Neuronal stem cell (in vitro differentiated cells): ENCODE measurements around the gene MPPED2.

Experiments used
- DNase-seq: peaks from one replicate; pipeline ENCODE4 v3.0.0-alpha.2; 2013; ENCODE audit warnings: low spot score
- H2AFZ ChIP-seq: one replicate; pipeline ENCODE4 v1.6.1; 2013; ENCODE audit warnings: mild to moderate bottlenecking, low read length, inconsistent platforms
- H2AK5ac ChIP-seq: 2 replicates; pipeline ENCODE4 v1.6.1; 2013; ENCODE audit warnings: low read depth, mild to moderate bottlenecking, inconsistent platforms, low read length, moderate library complexity, mixed read lengths
- H2BK120ac ChIP-seq: 2 replicates; pipeline ENCODE4 v1.6.1; 2013; ENCODE audit warnings: low read depth, mild to moderate bottlenecking, inconsistent platforms, low read length, moderate library complexity, mixed read lengths
- H2BK12ac ChIP-seq: one replicate; pipeline ENCODE4 v1.6.1; 2013; ENCODE audit warnings: low read length, inconsistent platforms
- H2BK15ac ChIP-seq: 2 replicates; pipeline ENCODE4 v1.6.1; 2013; ENCODE audit warnings: mild to moderate bottlenecking, low read length, inconsistent platforms, mixed read lengths
- H2BK5ac ChIP-seq: one replicate; pipeline ENCODE4 v1.6.1; 2013; ENCODE audit warnings: inconsistent platforms, mild to moderate bottlenecking, low read length, moderate library complexity
- H3K14ac ChIP-seq: one replicate; pipeline ENCODE4 v1.6.1; 2013; ENCODE audit warnings: low read length, inconsistent platforms
- H3K18ac ChIP-seq: 2 replicates; pipeline ENCODE4 v1.6.1; 2013; ENCODE audit warnings: low read length, inconsistent platforms
- H3K23ac ChIP-seq: 2 replicates; pipeline ENCODE4 v1.6.1; 2013; ENCODE audit warnings: low read depth, mild to moderate bottlenecking, mixed read lengths, low read length, inconsistent platforms; ENCODE audit not compliant: poor library complexity
- H3K27ac ChIP-seq: replicated peaks from 3 replicates; pipeline ENCODE4 v1.5.1; 2013; ENCODE audit warnings: low read length, inconsistent platforms
- H3K27me3 ChIP-seq, 3 experiments: 2 replicates each; pipeline ENCODE4 v1.6.1; 2013; ENCODE audit warnings: low read length in 3 of 3, mild to moderate bottlenecking in 2 of 3, inconsistent platforms in 1 of 3, low read depth in 1 of 3, mixed read lengths in 1 of 3, moderate library complexity in 1 of 3; ENCODE audit not compliant: control insufficient read depth in 3 of 3, insufficient read depth in 3 of 3
- H3K36me3 ChIP-seq, 2 donors: replicated peaks in 1 of 2; 2 replicates each; pipeline ENCODE4 v1.6.1; 2013; ENCODE audit warnings: low read length in 2 of 2; ENCODE audit not compliant: control insufficient read depth in 2 of 2, insufficient read depth in 2 of 2
- H3K4ac ChIP-seq: 2 replicates; pipeline ENCODE4 v1.6.1; 2013; ENCODE audit warnings: inconsistent platforms, mild to moderate bottlenecking, low read length, moderate library complexity
- H3K4me1 ChIP-seq, 2 donors: 1 replicate in 1 of 2; 2 replicates in 1 of 2; pipeline ENCODE4 v1.6.1; 2013; ENCODE audit warnings: low read length in 2 of 2, low read depth in 1 of 2; ENCODE audit not compliant: control insufficient read depth in 2 of 2, insufficient read depth in 1 of 2
- H3K4me2 ChIP-seq: one replicate; pipeline ENCODE4 v1.6.1; 2013; ENCODE audit warnings: mild to moderate bottlenecking, low read length, inconsistent platforms; ENCODE audit not compliant: insufficient read depth, poor library complexity, severe bottlenecking
- H3K4me3 ChIP-seq, 2 donors: 2 replicates each; pipeline ENCODE4 v1.5.1; 2013; ENCODE audit warnings: low read length in 2 of 2, mild to moderate bottlenecking in 2 of 2, inconsistent platforms in 1 of 2, moderate library complexity in 1 of 2
- H3K79me1 ChIP-seq: one replicate; pipeline ENCODE4 v1.6.1; 2013; ENCODE audit warnings: low read depth, mild to moderate bottlenecking, inconsistent platforms, low read length, moderate library complexity
- H3K9ac ChIP-seq: one replicate; pipeline ENCODE4 v1.6.1; 2013; ENCODE audit warnings: mild to moderate bottlenecking, low read depth, low read length, inconsistent platforms; ENCODE audit not compliant: poor library complexity
- H3K9me3 ChIP-seq, 2 donors: replicated peaks in 1 of 2; 2 replicates each; pipeline versions ENCODE3 to v1.6.1; 2013; ENCODE audit warnings: low read length in 2 of 2, mild to moderate bottlenecking in 2 of 2, inconsistent platforms in 1 of 2, low read depth in 1 of 2, mixed read lengths in 1 of 2, moderate library complexity in 1 of 2; ENCODE audit not compliant: control insufficient read depth in 2 of 2, insufficient read depth in 1 of 2
- H4K8ac ChIP-seq: one replicate; pipeline ENCODE4 v1.6.1; 2013; ENCODE audit warnings: low read depth, mild to moderate bottlenecking, inconsistent platforms, low read length, moderate library complexity
- H4K91ac ChIP-seq: one replicate; pipeline ENCODE4 v1.6.1; 2013; ENCODE audit warnings: low read length, low read depth, mild to moderate bottlenecking, inconsistent platforms; ENCODE audit not compliant: poor library complexity
- WGBS, 2 donors: extraction: QIAGEN DNeasy Blood & Tissue Kit; methylation state at CpG; one replicate each; pipeline ENCODE4 v1.1.7; 2013; ENCODE audit warnings: missing lambda C conversion rate in 2 of 2, mixed read lengths in 1 of 2; ENCODE audit not compliant: insufficient read length in 2 of 2, insufficient replicate concordance in 1 of 2; ENCODE audit errors: extremely low coverage in 2 of 2; 5-methylcytosine and 5-hydroxymethylcytosine counted together

MPPED2 gene

DNA sequence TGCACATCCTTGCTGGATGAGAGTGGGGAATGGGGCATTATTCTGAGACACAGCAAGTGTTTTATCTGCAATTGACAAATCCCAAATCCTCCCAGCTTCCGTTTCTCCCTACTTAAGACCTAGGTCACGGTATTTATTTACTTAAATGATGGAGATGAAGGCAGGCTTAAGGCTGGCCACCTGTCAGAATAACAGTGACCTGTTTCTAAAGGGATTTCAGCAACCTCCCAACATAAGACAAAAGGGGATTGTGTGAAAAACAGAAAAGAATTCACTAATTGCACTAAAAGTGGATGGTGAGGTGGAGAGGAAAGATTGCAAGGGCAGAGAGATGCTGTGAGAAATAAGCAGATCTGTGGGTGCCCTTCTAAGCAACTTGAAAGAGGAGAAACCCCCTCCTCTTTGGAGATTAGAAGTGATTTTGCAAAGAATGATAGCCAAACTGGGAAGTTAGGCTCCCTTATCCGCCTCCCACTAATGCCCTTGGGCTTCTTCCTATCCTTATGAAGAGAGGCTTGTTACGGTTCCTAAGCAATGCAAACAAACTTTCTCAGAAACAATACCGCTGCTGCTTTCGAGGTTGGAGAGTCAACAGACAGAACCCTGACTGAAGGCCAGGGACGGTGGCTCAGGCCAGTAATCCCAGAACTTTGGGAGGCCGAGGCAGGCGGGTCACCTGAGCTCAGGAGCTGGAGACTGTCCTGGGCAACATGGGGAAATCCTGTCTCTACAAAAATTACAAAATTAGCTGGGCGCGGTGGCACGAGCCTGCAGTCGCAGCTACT is 179.0 kb downstream of the MPPED2 start:
- Histone ChIP-seq H3K9me3 (no peaks in the 10 kb centered on the region), H3K4me1 (peaks cover 0 to 18% of the 10 kb centered on the region in 2 donors), H2BK12ac (no peak overlapping the region), H3K4ac (no peak overlapping the region), H2BK120ac (no peak overlapping the region), H2AFZ (no peak overlapping the region), H2BK5ac (no peak overlapping the region), H3K4me2 (no peak overlapping the region), H4K91ac (no peak overlapping the region), H3K4me3 (no peak overlapping the region), H3K23ac (no peak overlapping the region), H3K9ac (no peak overlapping the region), H4K8ac (no peak overlapping the region), H3K18ac (no peak overlapping the region), H3K27me3 (no peaks in the 10 kb centered on the region), H3K27ac (peak overlapping the region; percentile 75), H3K79me1 (no peaks in the 10 kb centered on the region), H3K36me3 (no peaks in the 10 kb centered on the region), H3K14ac (no peak overlapping the region), H2AK5ac (no peak overlapping the region), H2BK15ac (no peak overlapping the region)
- no CpG with 5 or more reads among the region's 13 CpGs for WGBS, 2 donors
- peak; percentile 63 for DNase-seq

DNA sequence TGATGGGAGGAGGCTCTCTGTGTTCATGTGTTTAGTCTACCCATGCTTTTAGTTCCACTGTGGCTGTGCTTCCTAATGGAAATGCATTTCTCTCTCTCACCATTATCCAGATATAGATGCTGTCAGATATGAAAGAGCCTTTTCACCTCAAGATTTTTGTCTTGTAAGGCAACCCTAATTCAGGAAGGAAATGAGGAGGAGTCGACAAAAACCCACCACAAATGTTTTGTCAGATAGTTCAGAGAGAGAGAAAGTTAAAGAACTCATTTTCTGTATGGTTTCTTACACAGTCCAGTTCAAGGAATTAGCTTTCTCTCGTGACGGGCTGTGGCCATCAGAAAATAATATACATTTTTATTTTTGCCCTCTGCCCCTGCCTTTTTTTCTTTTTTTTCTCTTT is 180.8 kb downstream of the MPPED2 start:
- no peak for DNase-seq
- Histone ChIP-seq H2BK15ac (no peak overlapping the region), H4K8ac (no peak overlapping the region), H3K4me2 (no peak overlapping the region), H3K18ac (no peak overlapping the region), H2AFZ (no peak overlapping the region), H4K91ac (no peak overlapping the region), H2AK5ac (no peak overlapping the region), H3K9me3 (no peaks in the 10 kb centered on the region), H3K4me3 (no peak overlapping the region), H2BK120ac (no peak overlapping the region), H2BK12ac (no peak overlapping the region), H3K9ac (no peak overlapping the region), H3K23ac (no peak overlapping the region), H3K14ac (no peak overlapping the region), H3K36me3 (no peaks in the 10 kb centered on the region), H2BK5ac (no peak overlapping the region), H3K27ac (no peak overlapping the region), H3K27me3 (no peaks in the 10 kb centered on the region), H3K4ac (no peak overlapping the region), H3K79me1 (no peaks in the 10 kb centered on the region), H3K4me1 (peaks cover 0 to 16% of the 10 kb centered on the region in 2 donors)
- no CpG with 5 or more reads among the region's 3 CpGs for WGBS, 2 donors

DNA sequence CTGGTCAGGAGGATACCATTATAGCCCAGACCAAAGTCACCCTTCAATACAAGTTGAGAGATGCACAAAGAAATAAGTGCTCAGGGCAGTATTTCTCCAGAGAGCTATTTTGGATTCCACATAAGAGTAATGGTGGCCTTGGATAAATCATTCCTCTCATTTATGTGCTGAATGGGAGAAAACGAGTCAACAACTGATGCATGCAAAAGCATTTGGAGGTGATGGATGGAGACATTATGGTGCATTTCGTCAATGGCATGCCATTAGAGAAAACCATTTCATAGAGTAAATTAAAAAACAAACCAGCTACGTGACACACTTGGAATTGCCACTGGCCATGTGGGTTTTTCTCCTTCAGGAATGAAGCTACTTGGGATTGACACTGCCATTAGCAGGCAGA is 182.0 kb downstream of the MPPED2 start:
- H4K8ac ChIP-seq = no peak overlapping the region
- H3K9me3 ChIP-seq = no peaks in the 10 kb centered on the region
- no peak overlapping the region for H3K4me3 ChIP-seq
- H3K23ac ChIP-seq = no peak overlapping the region
- H3K4me1 ChIP-seq = peaks cover 0 to 16% of the 10 kb centered on the region in 2 donors
- H2AK5ac ChIP-seq = no peak overlapping the region
- no peak overlapping the region for H3K27ac ChIP-seq
- no peak overlapping the region for H3K9ac ChIP-seq
- no peaks in the 10 kb centered on the region for H3K36me3 ChIP-seq
- H2BK120ac ChIP-seq = no peak overlapping the region
- peak overlapping the region; percentile 53 for H3K18ac ChIP-seq
- no peaks in the 10 kb centered on the region for H3K79me1 ChIP-seq
- WGBS, 2 donors = no CpG with 5 or more reads among the region's 3 CpGs
- no peak overlapping the region for H2BK15ac ChIP-seq
- H2BK12ac ChIP-seq = no peak overlapping the region
- no peak overlapping the region for H2BK5ac ChIP-seq
- no peak overlapping the region for H2AFZ ChIP-seq
- no peak overlapping the region for H3K4me2 ChIP-seq
- H3K14ac ChIP-seq = no peak overlapping the region
- no peak for DNase-seq
- H3K27me3 ChIP-seq = no peaks in the 10 kb centered on the region
- H4K91ac ChIP-seq = no peak overlapping the region
- no peak overlapping the region for H3K4ac ChIP-seq

DNA sequence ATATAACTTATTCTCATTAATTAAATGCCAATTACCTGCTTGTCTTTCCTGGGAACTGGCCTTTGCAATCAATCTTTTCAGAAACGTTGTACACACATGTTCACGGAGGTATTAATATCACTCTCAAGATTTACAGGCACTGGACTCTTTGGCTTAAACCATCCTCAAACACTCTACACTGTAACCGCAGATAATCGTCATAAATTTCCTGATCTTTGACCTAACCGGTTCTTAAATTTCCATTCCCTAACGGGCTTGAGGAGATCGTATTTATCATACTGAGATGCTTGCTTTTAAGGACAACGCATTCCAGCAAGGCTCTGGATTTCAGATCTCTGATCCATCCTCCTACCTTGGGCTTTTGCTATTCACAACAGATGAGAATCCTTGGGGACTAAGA is 190.4 kb downstream of the MPPED2 start:
- H4K8ac ChIP-seq = no peak overlapping the region
- no CpG with 5 or more reads among the region's 8 CpGs for WGBS, 2 donors
- peaks cover 0 to 6% of the 10 kb centered on the region in 2 donors for H3K4me1 ChIP-seq
- no peaks in the 10 kb centered on the region for H3K27me3 ChIP-seq
- no peak overlapping the region for H2AFZ ChIP-seq
- H2BK15ac ChIP-seq = no peak overlapping the region
- no peak overlapping the region for H3K27ac ChIP-seq
- no peak overlapping the region for H3K4ac ChIP-seq
- no peak overlapping the region for H2BK120ac ChIP-seq
- H3K79me1 ChIP-seq = no peaks in the 10 kb centered on the region
- no peak overlapping the region for H3K23ac ChIP-seq
- no peak overlapping the region for H3K18ac ChIP-seq
- no peak overlapping the region for H2BK5ac ChIP-seq
- no peak for DNase-seq
- H3K9ac ChIP-seq = no peak overlapping the region
- no peaks in the 10 kb centered on the region for H3K9me3 ChIP-seq
- no peak overlapping the region for H2BK12ac ChIP-seq
- no peak overlapping the region for H4K91ac ChIP-seq
- no peak overlapping the region for H3K4me3 ChIP-seq
- no peak overlapping the region for H3K4me2 ChIP-seq
- H3K14ac ChIP-seq = no peak overlapping the region
- H3K36me3 ChIP-seq = no peaks in the 10 kb centered on the region
- H2AK5ac ChIP-seq = no peak overlapping the region
